ENCODE data around the gene HOGA1.
A peak's percentile ranks its signal among the peaks of the same experiment; 100 is the strongest.
"Not testable (repeated sequence)": the region's sequence is repeated elsewhere in the genome, so short reads cannot be mapped to it uniquely, and the experiment has no call there.

The HOGA1 gene

GRCh38 chr10:97647556-97647955, 63.4 kb downstream of the HOGA1 start:
- DNase-seq (ENCODE audit: low spot score) (no peak), ATAC-seq (ENCODE audit: low read depth) (peak; percentile 31; the same call in 2 of the 3 replicates)
- Histone ChIP-seq H3K36me3 (ENCODE audit: low read depth) (peaks cover 82% of the 10 kb centered on the region), H3K27me3 (ENCODE audit: insufficient read depth, poor library complexity, severe bottlenecking) (no peaks in the 10 kb centered on the region), H3K4me1 (ENCODE audit: insufficient read depth, poor library complexity, severe bottlenecking) (peaks cover 64% of the 10 kb centered on the region), H3K27ac (ENCODE audit: poor library complexity, severe bottlenecking) (peak overlapping the region; percentile 99), H3K4me3 (ENCODE audit: severe bottlenecking) (no peak overlapping the region), H3K9me3 (ENCODE audit: severe bottlenecking) (no peaks in the 10 kb centered on the region)
- no peak for TF ChIP-seq CTCF (IDR thresholded peaks at IDR 0.05; ENCODE audit: poor library complexity, severe bottlenecking)

GRCh38 chr10:97648562-97649404, 64.6 kb downstream of the HOGA1 start:
- ATAC-seq (ENCODE audit: low read depth) (peak; percentile 79), DNase-seq (ENCODE audit: low spot score) (peak; percentile 65)
- Histone ChIP-seq H3K4me1 (ENCODE audit: insufficient read depth, poor library complexity, severe bottlenecking) (peaks cover 59% of the 10 kb centered on the region), H3K27ac (ENCODE audit: poor library complexity, severe bottlenecking) (peak overlapping the region; percentile 99), H3K27me3 (ENCODE audit: insufficient read depth, poor library complexity, severe bottlenecking) (no peaks in the 10 kb centered on the region), H3K36me3 (ENCODE audit: low read depth) (peaks cover 85% of the 10 kb centered on the region), H3K9me3 (ENCODE audit: severe bottlenecking) (no peaks in the 10 kb centered on the region), H3K4me3 (ENCODE audit: severe bottlenecking) (no peak overlapping the region)
- TF ChIP-seq CTCF (IDR thresholded peaks at IDR 0.05; ENCODE audit: poor library complexity, severe bottlenecking), result no peak

GRCh38 chr10:97649405-97649750, 65.2 kb downstream of the HOGA1 start:
- not testable (repeated sequence) for H3K9me3 ChIP-seq (ENCODE audit: severe bottlenecking); DNase-seq (ENCODE audit: low spot score); H3K4me3 ChIP-seq (ENCODE audit: severe bottlenecking); H3K27me3 ChIP-seq (ENCODE audit: insufficient read depth, poor library complexity, severe bottlenecking); ATAC-seq (ENCODE audit: low read depth)
- H3K4me1 ChIP-seq (ENCODE audit: insufficient read depth, poor library complexity, severe bottlenecking), result peaks cover 59% of the 10 kb centered on the region
- H3K36me3 ChIP-seq (ENCODE audit: low read depth), result peaks cover 85% of the 10 kb centered on the region
- H3K27ac ChIP-seq (ENCODE audit: poor library complexity, severe bottlenecking), result peak overlapping the region; percentile 99

- peaks cover 85% of the 10 kb centered on the region for H3K36me3 ChIP-seq (ENCODE audit: low read depth)
- peaks cover 59% of the 10 kb centered on the region for H3K4me1 ChIP-seq (ENCODE audit: insufficient read depth, poor library complexity, severe bottlenecking)
- no peak overlapping the region for H3K4me3 ChIP-seq (ENCODE audit: severe bottlenecking)
- H3K9me3 ChIP-seq (ENCODE audit: severe bottlenecking), result no peaks in the 10 kb centered on the region
- peak overlapping the region; percentile 99 for H3K27ac ChIP-seq (ENCODE audit: poor library complexity, severe bottlenecking)
- no peak for TF ChIP-seq CTCF (IDR thresholded peaks at IDR 0.05; ENCODE audit: poor library complexity, severe bottlenecking)
- DNase-seq (ENCODE audit: low spot score), result no peak
- no peaks in the 10 kb centered on the region for H3K27me3 ChIP-seq (ENCODE audit: insufficient read depth, poor library complexity, severe bottlenecking)
- no peak for ATAC-seq (ENCODE audit: low read depth)
Measured at GRCh38 chr10:97650726-97651125, 66.5 kb downstream of the HOGA1 start.

- Histone ChIP-seq H3K36me3 (ENCODE audit: low read depth) (peaks cover 85% of the 10 kb centered on the region), H3K27ac (ENCODE audit: poor library complexity, severe bottlenecking) (peak overlapping the region; percentile 99), H3K4me3 (ENCODE audit: severe bottlenecking) (no peak overlapping the region), H3K27me3 (ENCODE audit: insufficient read depth, poor library complexity, severe bottlenecking) (no peaks in the 10 kb centered on the region), H3K9me3 (ENCODE audit: severe bottlenecking) (no peaks in the 10 kb centered on the region), H3K4me1 (ENCODE audit: insufficient read depth, poor library complexity, severe bottlenecking) (peaks cover 59% of the 10 kb centered on the region)
- peak; percentile 81 for ATAC-seq (ENCODE audit: low read depth)
- peak; percentile 93 for DNase-seq (ENCODE audit: low spot score)
- TF ChIP-seq CTCF (IDR thresholded peaks at IDR 0.05; ENCODE audit: poor library complexity, severe bottlenecking), result no peak
Measured at GRCh38 chr10:97651773-97652172, 67.6 kb downstream of the HOGA1 start.
